Measurements from ENCODE around the gene ANO2. TPM values are rescaled to one million over a fixed set of nuclear protein-coding genes. Genes with fewer than 3 reads are reported as not detected.

Gene ANO2
- total and polyA plus RNA-seq, 7 donors = 1.3 to 9.3 (median 4.2) TPM

GRCh38 chr12:5573390-5573789, 371.7 kb downstream of the ANO2 start:
- no peak for ATAC-seq
- no peak for DNase-seq
- Histone ChIP-seq H3K27ac (no peak overlapping the region), H3K27me3 (ENCODE audit: insufficient read depth in 3 of 3, low read length in 2 of 3) (peaks cover 0 to 24% (median 0%) of the 10 kb centered on the region in 3 donors), H3K4me1 (no peaks in the 10 kb centered on the region), H3K36me3 (ENCODE audit: insufficient read depth in 1 of 2, low read depth in 1 of 2) (no peaks in the 10 kb centered on the region), H3K9me3 (no peaks in the 10 kb centered on the region), H3K4me3 (no peak overlapping the region)
- WGBS, 3 donors = 95 to 98% (median 97%) methylated on average over 5 of the region's 5 CpGs
- TF ChIP-seq, protein P1, sequence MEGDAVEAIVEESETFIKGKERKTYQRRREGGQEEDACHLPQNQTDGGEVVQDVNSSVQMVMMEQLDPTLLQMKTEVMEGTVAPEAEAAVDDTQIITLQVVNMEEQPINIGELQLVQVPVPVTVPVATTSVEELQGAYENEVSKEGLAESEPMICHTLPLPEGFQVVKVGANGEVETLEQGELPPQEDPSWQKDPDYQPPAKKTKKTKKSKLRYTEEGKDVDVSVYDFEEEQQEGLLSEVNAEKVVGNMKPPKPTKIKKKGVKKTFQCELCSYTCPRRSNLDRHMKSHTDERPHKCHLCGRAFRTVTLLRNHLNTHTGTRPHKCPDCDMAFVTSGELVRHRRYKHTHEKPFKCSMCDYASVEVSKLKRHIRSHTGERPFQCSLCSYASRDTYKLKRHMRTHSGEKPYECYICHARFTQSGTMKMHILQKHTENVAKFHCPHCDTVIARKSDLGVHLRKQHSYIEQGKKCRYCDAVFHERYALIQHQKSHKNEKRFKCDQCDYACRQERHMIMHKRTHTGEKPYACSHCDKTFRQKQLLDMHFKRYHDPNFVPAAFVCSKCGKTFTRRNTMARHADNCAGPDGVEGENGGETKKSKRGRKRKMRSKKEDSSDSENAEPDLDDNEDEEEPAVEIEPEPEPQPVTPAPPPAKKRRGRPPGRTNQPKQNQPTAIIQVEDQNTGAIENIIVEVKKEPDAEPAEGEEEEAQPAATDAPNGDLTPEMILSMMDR (IDR thresholded peaks at IDR 0.05) = no peak
- intact Hi-C loops (cut with DNase I) = no loop called here

- TF ChIP-seq, protein P1 (IDR thresholded peaks at IDR 0.05) = no peak
- Histone ChIP-seq H3K27ac (no peak overlapping the region), H3K4me1 (no peaks in the 10 kb centered on the region), H3K9me3 (no peaks in the 10 kb centered on the region), H3K27me3 (ENCODE audit: insufficient read depth in 3 of 3, low read length in 2 of 3) (peaks cover 0 to 36% (median 0%) of the 10 kb centered on the region in 3 donors), H3K4me3 (no peak overlapping the region), H3K36me3 (ENCODE audit: insufficient read depth in 1 of 2, low read depth in 1 of 2) (no peaks in the 10 kb centered on the region)
- no peak for DNase-seq
- ATAC-seq = peak in 1 of 4 donors; percentile 46
- WGBS, 3 donors = 18 to 35% (median 24%) methylated on average over 13 of the region's 13 CpGs
- intact Hi-C loops (cut with DNase I) = no loop called here
Observed at GRCh38 chr12:5571115-5571514, 373.9 kb downstream of the ANO2 start.

DNA sequence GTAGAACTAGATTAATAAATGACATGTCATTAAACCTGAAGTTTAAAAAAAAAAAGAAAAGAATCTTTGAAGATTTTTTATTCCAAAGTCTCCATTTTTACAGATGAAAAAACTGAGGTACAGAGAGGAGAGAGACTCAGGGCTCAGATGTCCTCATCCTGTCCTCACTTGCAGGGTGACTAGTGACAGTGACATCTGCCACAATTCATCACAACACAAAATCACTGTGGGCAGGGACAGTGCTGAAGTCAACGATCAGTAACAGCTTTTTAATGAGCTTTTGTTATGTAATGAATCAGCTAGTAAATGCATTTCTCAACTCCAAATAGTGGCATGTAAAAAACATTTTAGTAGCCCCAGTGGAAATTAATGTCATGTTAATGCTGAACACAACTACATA, 374.6 kb downstream of the ANO2 start:
- intact Hi-C loops (cut with DNase I) = no loop called here
- TF ChIP-seq, protein P1 (IDR thresholded peaks at IDR 0.05) = no peak
- Histone ChIP-seq H3K27me3 (ENCODE audit: insufficient read depth in 3 of 3, low read length in 2 of 3) (peaks cover 0 to 36% (median 0%) of the 10 kb centered on the region in 3 donors), H3K9me3 (no peaks in the 10 kb centered on the region), H3K4me3 (no peak overlapping the region), H3K36me3 (ENCODE audit: insufficient read depth in 1 of 2, low read depth in 1 of 2) (no peaks in the 10 kb centered on the region), H3K27ac (no peak overlapping the region), H3K4me1 (no peaks in the 10 kb centered on the region)
- no peak for DNase-seq
- 6 to 21% (median 8%) methylated on average over 1 of the region's 1 CpG for WGBS, 3 donors
- ATAC-seq = no peak

DNA sequence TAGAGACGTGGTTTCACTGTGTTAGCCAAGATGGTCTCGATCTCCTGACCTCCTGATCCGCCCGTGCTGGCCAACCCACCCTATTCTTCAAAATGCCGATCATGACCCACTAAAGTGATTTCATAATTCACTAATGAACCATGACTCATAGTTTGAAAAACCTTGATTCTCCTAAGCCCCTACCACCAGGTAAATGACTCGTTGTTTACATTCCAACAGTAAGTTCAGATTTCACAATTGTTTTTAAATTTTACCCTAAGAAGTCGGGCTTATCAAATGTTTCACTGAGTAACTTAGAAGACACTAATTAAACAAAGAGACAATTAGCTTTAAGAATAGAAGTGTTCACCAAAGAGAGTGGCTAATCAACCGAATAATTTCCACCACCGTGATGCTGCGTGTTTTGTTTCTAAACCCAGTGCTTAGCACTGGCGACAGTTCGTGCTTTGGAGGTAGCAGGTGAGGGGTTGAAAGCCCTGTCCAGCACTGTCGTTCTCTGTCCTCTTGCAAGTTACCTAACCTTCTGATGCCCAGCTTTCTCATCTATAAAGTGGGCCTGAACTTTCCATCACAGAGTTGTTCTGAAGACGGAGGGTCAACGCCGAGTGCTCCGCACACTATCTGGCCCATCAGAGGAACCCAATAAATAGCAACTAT, 376.6 kb downstream of the ANO2 start:
- Histone ChIP-seq H3K27ac (no peak overlapping the region), H3K4me1 (no peaks in the 10 kb centered on the region), H3K27me3 (ENCODE audit: insufficient read depth in 3 of 3, low read length in 2 of 3) (peaks cover 0 to 32% (median 0%) of the 10 kb centered on the region in 3 donors), H3K4me3 (no peak overlapping the region), H3K36me3 (ENCODE audit: insufficient read depth in 1 of 2, low read depth in 1 of 2) (no peaks in the 10 kb centered on the region), H3K9me3 (no peaks in the 10 kb centered on the region)
- 61 to 78% (median 70%) methylated on average over 17 of the region's 17 CpGs for WGBS, 3 donors
- TF ChIP-seq, protein P1 (IDR thresholded peaks at IDR 0.05) = no peak
- DNase-seq (no peak), ATAC-seq (no peak)
- intact Hi-C loops (cut with DNase I) = no loop called here
